ENCODE results near the gene ARHGAP24.

DNA sequence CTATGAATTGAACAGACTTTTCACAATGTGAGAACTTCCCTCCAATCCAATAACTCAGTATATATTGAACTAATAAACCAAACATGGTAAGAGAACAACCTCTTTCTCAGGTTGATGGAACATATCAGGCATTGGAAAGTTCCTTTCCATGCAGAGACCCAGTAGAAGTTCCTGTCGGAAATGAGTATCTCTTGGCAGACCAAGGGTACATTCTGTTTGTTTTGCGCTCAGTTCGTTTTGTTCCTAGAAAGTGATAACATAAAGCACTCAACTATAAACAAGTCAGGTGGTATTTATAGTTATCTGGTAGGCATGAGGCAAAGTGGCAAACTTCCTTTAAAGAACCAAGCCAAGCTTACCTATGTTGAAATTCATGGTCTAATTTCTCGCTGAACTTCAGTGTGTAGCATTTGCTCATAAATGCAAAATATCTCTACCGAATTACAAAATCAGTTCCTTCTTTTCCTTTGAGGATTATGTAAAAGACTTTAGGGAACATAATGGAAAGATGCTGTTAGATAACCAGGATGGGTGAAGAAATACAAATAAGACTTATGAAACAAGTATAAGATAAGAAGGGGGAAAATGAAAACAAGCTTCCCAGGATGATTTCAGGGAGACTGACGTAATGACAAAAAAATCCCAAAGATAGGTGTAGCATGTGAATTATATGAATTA is 120.3 kb downstream of the ARHGAP24 start:
- TF ChIP-seq, protein P1, sequence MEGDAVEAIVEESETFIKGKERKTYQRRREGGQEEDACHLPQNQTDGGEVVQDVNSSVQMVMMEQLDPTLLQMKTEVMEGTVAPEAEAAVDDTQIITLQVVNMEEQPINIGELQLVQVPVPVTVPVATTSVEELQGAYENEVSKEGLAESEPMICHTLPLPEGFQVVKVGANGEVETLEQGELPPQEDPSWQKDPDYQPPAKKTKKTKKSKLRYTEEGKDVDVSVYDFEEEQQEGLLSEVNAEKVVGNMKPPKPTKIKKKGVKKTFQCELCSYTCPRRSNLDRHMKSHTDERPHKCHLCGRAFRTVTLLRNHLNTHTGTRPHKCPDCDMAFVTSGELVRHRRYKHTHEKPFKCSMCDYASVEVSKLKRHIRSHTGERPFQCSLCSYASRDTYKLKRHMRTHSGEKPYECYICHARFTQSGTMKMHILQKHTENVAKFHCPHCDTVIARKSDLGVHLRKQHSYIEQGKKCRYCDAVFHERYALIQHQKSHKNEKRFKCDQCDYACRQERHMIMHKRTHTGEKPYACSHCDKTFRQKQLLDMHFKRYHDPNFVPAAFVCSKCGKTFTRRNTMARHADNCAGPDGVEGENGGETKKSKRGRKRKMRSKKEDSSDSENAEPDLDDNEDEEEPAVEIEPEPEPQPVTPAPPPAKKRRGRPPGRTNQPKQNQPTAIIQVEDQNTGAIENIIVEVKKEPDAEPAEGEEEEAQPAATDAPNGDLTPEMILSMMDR (IDR thresholded peaks at IDR 0.05) = no peak
- TF ChIP-seq, protein P2, sequence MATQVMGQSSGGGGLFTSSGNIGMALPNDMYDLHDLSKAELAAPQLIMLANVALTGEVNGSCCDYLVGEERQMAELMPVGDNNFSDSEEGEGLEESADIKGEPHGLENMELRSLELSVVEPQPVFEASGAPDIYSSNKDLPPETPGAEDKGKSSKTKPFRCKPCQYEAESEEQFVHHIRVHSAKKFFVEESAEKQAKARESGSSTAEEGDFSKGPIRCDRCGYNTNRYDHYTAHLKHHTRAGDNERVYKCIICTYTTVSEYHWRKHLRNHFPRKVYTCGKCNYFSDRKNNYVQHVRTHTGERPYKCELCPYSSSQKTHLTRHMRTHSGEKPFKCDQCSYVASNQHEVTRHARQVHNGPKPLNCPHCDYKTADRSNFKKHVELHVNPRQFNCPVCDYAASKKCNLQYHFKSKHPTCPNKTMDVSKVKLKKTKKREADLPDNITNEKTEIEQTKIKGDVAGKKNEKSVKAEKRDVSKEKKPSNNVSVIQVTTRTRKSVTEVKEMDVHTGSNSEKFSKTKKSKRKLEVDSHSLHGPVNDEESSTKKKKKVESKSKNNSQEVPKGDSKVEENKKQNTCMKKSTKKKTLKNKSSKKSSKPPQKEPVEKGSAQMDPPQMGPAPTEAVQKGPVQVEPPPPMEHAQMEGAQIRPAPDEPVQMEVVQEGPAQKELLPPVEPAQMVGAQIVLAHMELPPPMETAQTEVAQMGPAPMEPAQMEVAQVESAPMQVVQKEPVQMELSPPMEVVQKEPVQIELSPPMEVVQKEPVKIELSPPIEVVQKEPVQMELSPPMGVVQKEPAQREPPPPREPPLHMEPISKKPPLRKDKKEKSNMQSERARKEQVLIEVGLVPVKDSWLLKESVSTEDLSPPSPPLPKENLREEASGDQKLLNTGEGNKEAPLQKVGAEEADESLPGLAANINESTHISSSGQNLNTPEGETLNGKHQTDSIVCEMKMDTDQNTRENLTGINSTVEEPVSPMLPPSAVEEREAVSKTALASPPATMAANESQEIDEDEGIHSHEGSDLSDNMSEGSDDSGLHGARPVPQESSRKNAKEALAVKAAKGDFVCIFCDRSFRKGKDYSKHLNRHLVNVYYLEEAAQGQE (IDR thresholded peaks at IDR 0.05) = no peak
- TF ChIP-seq MYC (IDR thresholded peaks at IDR 0.05; ENCODE audit: borderline replicate concordance, low read length) (no peak), POLR2A (IDR thresholded peaks at IDR 0.05; ENCODE audit: low read length) (no peak), EP300 (IDR thresholded peaks at IDR 0.05) (no peak), RFX5 (IDR thresholded peaks at IDR 0.05) (no peak)
- TF ChIP-seq, protein P3, sequence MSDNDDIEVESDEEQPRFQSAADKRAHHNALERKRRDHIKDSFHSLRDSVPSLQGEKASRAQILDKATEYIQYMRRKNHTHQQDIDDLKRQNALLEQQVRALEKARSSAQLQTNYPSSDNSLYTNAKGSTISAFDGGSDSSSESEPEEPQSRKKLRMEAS (IDR thresholded peaks at IDR 0.05) = no peak
- TF ChIP-seq, protein P4, sequence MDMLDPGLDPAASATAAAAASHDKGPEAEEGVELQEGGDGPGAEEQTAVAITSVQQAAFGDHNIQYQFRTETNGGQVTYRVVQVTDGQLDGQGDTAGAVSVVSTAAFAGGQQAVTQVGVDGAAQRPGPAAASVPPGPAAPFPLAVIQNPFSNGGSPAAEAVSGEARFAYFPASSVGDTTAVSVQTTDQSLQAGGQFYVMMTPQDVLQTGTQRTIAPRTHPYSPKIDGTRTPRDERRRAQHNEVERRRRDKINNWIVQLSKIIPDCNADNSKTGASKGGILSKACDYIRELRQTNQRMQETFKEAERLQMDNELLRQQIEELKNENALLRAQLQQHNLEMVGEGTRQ (IDR thresholded peaks at IDR 0.05) = no peak

Data from A549 (cell line).